ENCODE data around the gene ERFE. TPM values are rescaled to one million over a fixed set of nuclear protein-coding genes. Genes with fewer than 3 reads are reported as not detected.

The ERFE gene
- total and polyA plus RNA-seq, 9 of the 15 experiments (the other 6 are each of a cell fraction or from before 2014, with no cell fraction given), result 0.55 to 8.2 (median 3.7) TPM

GRCh38 chr2:238136820-238137537 lies 21.8 kb upstream of the ERFE start:
- no TSS peak for BruUV-seq (replicated peaks)

More at GRCh38 chr2:238136820-238137537, 21.8 kb upstream of the ERFE start:
- Histone ChIP-seq H2AFZ (ENCODE audit: low read depth, low read length) (no peak overlapping the region), H3K4me2 (ENCODE audit: insufficient read depth, low read length) (no peak overlapping the region), H3K9me3 (replicated peaks; ENCODE audit: control insufficient read depth, insufficient read depth, low read depth, low read length) (no peaks in the 10 kb centered on the region), H4K20me1 (replicated peaks; ENCODE audit: control insufficient read depth, insufficient read depth, low read length) (peaks cover 2% of the 10 kb centered on the region; the same call in 1 of the 2 replicates), H3K4me3 (no peak overlapping the region), H3K9me1 (ENCODE audit: control insufficient read depth, insufficient read depth, low read length) (no peaks in the 10 kb centered on the region), H3K36me3 (ENCODE audit: control insufficient read depth, insufficient read depth, low read length) (no peaks in the 10 kb centered on the region), H3K27ac (ENCODE audit: extremely low read depth, low read depth, low read length) (no peak overlapping the region), H3K4me1 (replicated peaks in 1 of 2; ENCODE audit: control insufficient read depth in 2 of 2, insufficient read depth in 2 of 2, low read length in 2 of 2) (peaks cover 6 to 59% of the 10 kb centered on the region in 2 experiments; a peak in 4 of 5 replicates), H3K79me2 (ENCODE audit: control insufficient read depth, insufficient read depth, low read length) (no peaks in the 10 kb centered on the region), H3K9ac (ENCODE audit: insufficient read depth in 1 of 2, low read depth in 2 of 2, low read length in 2 of 2) (no peak overlapping the region; a peak in 1 of 4 replicates), H3K27me3 (ENCODE audit: control insufficient read depth in 2 of 2, insufficient read depth in 2 of 2, low read length in 2 of 2) (peaks cover 3 to 23% of the 10 kb centered on the region in 2 experiments; a peak in 4 of 5 replicates)
- POLR2A ChIA-PET, result interaction anchor here (0.5 to 1.2 kb wide), 2 partner anchors 10 to 26 kb away, joined by 3 to 4 read pairs; no protein-coding TSS in a partner anchor
- ATAC-seq (no peak), DNase-seq (ENCODE audit: extremely low read depth in 1 of 4, low spot score in 3 of 4) (no peak), FAIRE-seq (no peak)
- in situ Hi-C loops (cut with MboI) (no loop called here), intact Hi-C loops (cut with micrococcal nuclease) (loop anchor here (10.0 kb wide), 1 partner anchor 282 kb away; the partner anchor contains the start of gene RAMP1)
- 32% methylated on average over 13 of the region's 14 CpGs for WGBS (ENCODE audit: insufficient coverage, low coverage, missing lambda C conversion rate)
- CTCF ChIA-PET (ENCODE audit: low intra/inter-chr PET ratio), result no interaction called here
- TF ChIP-seq HDGF (IDR thresholded peaks at IDR 0.05), result no peak
- peak; percentile 62 for TF ChIP-seq CEBPB (tag; IDR thresholded peaks at IDR 0.05)
- TF ChIP-seq ARHGAP35 (IDR thresholded peaks at IDR 0.05; ENCODE audit: partially characterized antibody), result no peak
- peak; percentile 67 for TF ChIP-seq CEBPG (CRISPR knock-in tag; IDR thresholded peaks at IDR 0.05)
- peak in 1 of 2 experiments; percentile 88; a peak in 2 of 4 replicates for TF ChIP-seq CEBPG (tag; conservative IDR thresholded peaks at IDR 0.05 in 1 of 2, IDR thresholded peaks at IDR 0.05 in 1 of 2)
- no peak for TF ChIP-seq ZC3H11A (IDR thresholded peaks at IDR 0.05; ENCODE audit: low read depth, low read length)
- TF ChIP-seq CEBPZ (IDR thresholded peaks at IDR 0.05; ENCODE audit: borderline replicate concordance, low read depth, low read length), result no peak
- no peak for TF ChIP-seq MXI1 (IDR thresholded peaks at IDR 0.05; ENCODE audit: low read depth, low read length)
- TF ChIP-seq ZNF695 (CRISPR knock-in tag; IDR thresholded peaks at IDR 0.05), result no peak
- TF ChIP-seq ZNF511 (CRISPR knock-in tag; IDR thresholded peaks at IDR 0.05), result no peak

Measured in K562 (cell line).